Measurements from ENCODE around the gene GRM8. TPM values are rescaled to one million over a fixed set of nuclear protein-coding genes. Genes with fewer than 3 reads are reported as not detected.

GRM8 gene
- total RNA-seq, 1 donor from 2014 or later = 7.8 TPM

- Mint-ChIP-seq H3K4me1 (ENCODE audit: low read depth, unreplicated experiment) (peaks cover 7% of the 10 kb centered on the region), H3K27ac (ENCODE audit: unreplicated experiment) (no peak overlapping the region), H3K36me3 (ENCODE audit: unreplicated experiment) (no peaks in the 10 kb centered on the region), H3K4me3 (ENCODE audit: unreplicated experiment) (no peak overlapping the region), H3K27me3 (ENCODE audit: unreplicated experiment) (no peaks in the 10 kb centered on the region), H3K9me3 (ENCODE audit: unreplicated experiment) (no peaks in the 10 kb centered on the region)
- no peak for TF ChIP-seq CTCF (IDR thresholded peaks at IDR 0.05; ENCODE audit: partially characterized antibody, unreplicated experiment)
- DNase-seq = no peak
These were observed 816.4 kb downstream of the GRM8 start for GRCh38 chr7:126436213-126436868.

- Mint-ChIP-seq H3K27me3 (ENCODE audit: unreplicated experiment) (no peaks in the 10 kb centered on the region), H3K4me1 (ENCODE audit: low read depth, unreplicated experiment) (no peaks in the 10 kb centered on the region), H3K36me3 (ENCODE audit: unreplicated experiment) (no peaks in the 10 kb centered on the region), H3K4me3 (ENCODE audit: unreplicated experiment) (no peak overlapping the region), H3K27ac (ENCODE audit: unreplicated experiment) (no peak overlapping the region), H3K9me3 (ENCODE audit: unreplicated experiment) (no peaks in the 10 kb centered on the region)
- DNase-seq = no peak
- no peak for TF ChIP-seq CTCF (IDR thresholded peaks at IDR 0.05; ENCODE audit: partially characterized antibody, unreplicated experiment)
These were observed 826.1 kb downstream of the GRM8 start for GRCh38 chr7:126426652-126427051.

- H3K9me3 Mint-ChIP-seq (ENCODE audit: unreplicated experiment) = no peaks in the 10 kb centered on the region
- no peak for TF ChIP-seq CTCF (IDR thresholded peaks at IDR 0.05; ENCODE audit: partially characterized antibody, unreplicated experiment)
- H3K36me3 Mint-ChIP-seq (ENCODE audit: unreplicated experiment) = no peaks in the 10 kb centered on the region
- no peak overlapping the region for H3K27ac Mint-ChIP-seq (ENCODE audit: unreplicated experiment)
- H3K27me3 Mint-ChIP-seq (ENCODE audit: unreplicated experiment) = no peaks in the 10 kb centered on the region
- H3K4me3 Mint-ChIP-seq (ENCODE audit: unreplicated experiment) = no peak overlapping the region
- no peaks in the 10 kb centered on the region for H3K4me1 Mint-ChIP-seq (ENCODE audit: low read depth, unreplicated experiment)
- DNase-seq = no peak
These were observed 827.8 kb downstream of the GRM8 start for GRCh38 chr7:126424985-126425384.

- H3K36me3 Mint-ChIP-seq (ENCODE audit: unreplicated experiment) = no peaks in the 10 kb centered on the region
- no peak for TF ChIP-seq CTCF (IDR thresholded peaks at IDR 0.05; ENCODE audit: partially characterized antibody, unreplicated experiment)
- no peaks in the 10 kb centered on the region for H3K9me3 Mint-ChIP-seq (ENCODE audit: unreplicated experiment)
- H3K4me1 Mint-ChIP-seq (ENCODE audit: low read depth, unreplicated experiment) = no peaks in the 10 kb centered on the region
- H3K4me3 Mint-ChIP-seq (ENCODE audit: unreplicated experiment) = no peak overlapping the region
- no peak for DNase-seq
- no peak overlapping the region for H3K27ac Mint-ChIP-seq (ENCODE audit: unreplicated experiment)
- no peaks in the 10 kb centered on the region for H3K27me3 Mint-ChIP-seq (ENCODE audit: unreplicated experiment)
These were observed 833.7 kb downstream of the GRM8 start for GRCh38 chr7:126419047-126419446.

- TF ChIP-seq CTCF (IDR thresholded peaks at IDR 0.05; ENCODE audit: partially characterized antibody, unreplicated experiment) = no peak
- no peak overlapping the region for H3K27ac Mint-ChIP-seq (ENCODE audit: unreplicated experiment)
- H3K4me1 Mint-ChIP-seq (ENCODE audit: low read depth, unreplicated experiment) = no peaks in the 10 kb centered on the region
- H3K36me3 Mint-ChIP-seq (ENCODE audit: unreplicated experiment) = no peaks in the 10 kb centered on the region
- H3K4me3 Mint-ChIP-seq (ENCODE audit: unreplicated experiment) = no peak overlapping the region
- no peak for DNase-seq
- no peaks in the 10 kb centered on the region for H3K27me3 Mint-ChIP-seq (ENCODE audit: unreplicated experiment)
- H3K9me3 Mint-ChIP-seq (ENCODE audit: unreplicated experiment) = peaks cover 2% of the 10 kb centered on the region
These were observed 840.8 kb downstream of the GRM8 start for GRCh38 chr7:126411821-126412383.
